Adrenal gland (tissue), 12 donors: ENCODE results near the gene ERICH2. TPM values are rescaled to one million over a fixed set of nuclear protein-coding genes. Genes with fewer than 3 reads are reported as not detected.
"Not testable (repeated sequence)": the region's sequence is repeated elsewhere in the genome, so short reads cannot be mapped to it uniquely, and the experiment has no call there.

Experiments used
- DNase-seq, 7 donors: peaks; one replicate each; pipeline ENCODE4 v3.0.0-alpha.2; 2019 to 2020
- H3K27ac ChIP-seq, 5 donors: fragments of 200-600 bp; sonication (generic) in 4 of 5; 1 replicate in 3 of 5; 2 replicates in 2 of 5; pipeline versions ENCODE4 v1.5.1 to v1.8.0; 2016 to 2020; ENCODE audit warnings: mild to moderate bottlenecking in 1 of 5
- H3K27me3 ChIP-seq: fragments of 200-600 bp; 2 replicates; pipeline ENCODE4 v1.8.0; 2021
- H3K36me3 ChIP-seq, 2 donors: fragments of 200-600 bp; replicated peaks in 1 of 2; 1 replicate in 1 of 2; 2 replicates in 1 of 2; pipeline versions ENCODE4 v1.5.1 to v1.8.0; 2018 to 2022
- H3K4me1 ChIP-seq, 2 donors: fragments of 200-600 bp; replicated peaks in 1 of 2; 1 replicate in 1 of 2; 2 replicates in 1 of 2; pipeline versions ENCODE4 v1.5.1 to v1.8.0; 2018 to 2021
- H3K4me3 ChIP-seq, 4 donors: fragments of 200-600 bp; sonication (generic) in 3 of 4; one replicate each; pipeline ENCODE4 v1.5.1; 2016 to 2018
- H3K9me3 ChIP-seq, 3 donors: fragments of 200-600 bp; sonication (generic) in 1 of 3; replicated peaks in 1 of 3; 1 replicate in 2 of 3; 2 replicates in 1 of 3; pipeline versions ENCODE4 v1.5.1 to v1.8.0; 2016 to 2021
- POLR2A ChIP-seq, 2 donors: fragments of 450-650 bp; IDR thresholded peaks; one replicate each; pipeline ENCODE4 v1.6.1; 2017; ENCODE audit warnings: antibody characterized with exemption in 2 of 2, mild to moderate bottlenecking in 2 of 2, moderate library complexity in 1 of 2
- WGBS, 4 donors: extraction: QIAGEN DNeasy Blood & Tissue Kit in 2 of 4; methylation state at CpG; one replicate each; pipeline versions ENCODE4 v1.1.5 to v1.1.7; 2013 to 2017; 5-methylcytosine and 5-hydroxymethylcytosine counted together
- intact Hi-C, 2 donors: fragments of 100-400 bp; cut with DNase I; formaldehyde crosslinking; loops; one replicate each; pipeline versions ENCODE4 v1.14.1 to v1.15.0; 2022 to 2023
- polyA plus RNA-seq, 3 donors: library from polyadenylated mRNA; stranded (reverse); fragments of 200-250 nt in 2 of 3; fragments of 350-450 nt in 1 of 3; fragmentation: Illumina TruSeq in 1 of 3; extraction: RNeasy Lipid Tissue Mini Kit (QIAGEN cat#74804) in 1 of 3; gene quantifications; one replicate each; pipeline ENCODE4 v1.2.3, GENCODE V29; 2013 to 2014
- total RNA-seq, 9 donors: library from RNA; depleted of rRNA in 4 of 9; stranded (reverse); fragments of >200 nt in 4 of 9; fragments of 120-200 nt in 1 of 9; fragmentation: NEBNext Ultra II Directional in 1 of 9; extraction: Animal tissue kit (Norgen Biotek cat#: 25700) in 1 of 9; gene quantifications; one replicate each; pipeline versions ENCODE4 v1.1.0 to v1.2.4, GENCODE V29; 2013 to 2023
- TF ChIP-seq, protein P1 (sequence below), 6 experiments: fragments of 450-650 bp in 4 of 6; fragments of 200-600 bp in 2 of 6; sonication (generic) in 1 of 6; IDR thresholded peaks; 1 replicate in 5 of 6; 2 replicates in 1 of 6; pipeline versions ENCODE4 v1.5.1 to v1.8.0; 2016 to 2021; ENCODE audit warnings: antibody characterized with exemption in 6 of 6, mild to moderate bottlenecking in 2 of 6, moderate library complexity in 1 of 6
- donor health status: healthy with polysubstance abuse.
- donor health status: Bipolar disorder and iron deficiency.
- donor health status: DM: yes; HTN: yes; CAD: no.
- donor health status: DM: no; HTN: no; CAD: no.
- donor health status: DM: no; HTN: no; CAD: no.
- donor health status: DM: yes; HTN: yes; CAD: no.

Gene ERICH2
- total and polyA plus RNA-seq, 12 donors = 0.39 to 1.7 (median 0.97) TPM; not detected in 6

- H3K4me3 ChIP-seq = no peak overlapping the region
- H3K27me3 ChIP-seq = no peaks in the 10 kb centered on the region
- DNase-seq = no peak
- no peaks in the 10 kb centered on the region for H3K9me3 ChIP-seq
- intact Hi-C loops = no loop called here
- 54 to 64% (median 59%) methylated on average over 4 of the region's 4 CpGs for whole genome bisulfite sequencing, 4 donors
- H3K27ac ChIP-seq = no peak overlapping the region
- H3K4me1 ChIP-seq = no peaks in the 10 kb centered on the region
- no peak for TF ChIP-seq POLR2A (IDR thresholded peaks at IDR 0.05)
- TF ChIP-seq, protein P1, sequence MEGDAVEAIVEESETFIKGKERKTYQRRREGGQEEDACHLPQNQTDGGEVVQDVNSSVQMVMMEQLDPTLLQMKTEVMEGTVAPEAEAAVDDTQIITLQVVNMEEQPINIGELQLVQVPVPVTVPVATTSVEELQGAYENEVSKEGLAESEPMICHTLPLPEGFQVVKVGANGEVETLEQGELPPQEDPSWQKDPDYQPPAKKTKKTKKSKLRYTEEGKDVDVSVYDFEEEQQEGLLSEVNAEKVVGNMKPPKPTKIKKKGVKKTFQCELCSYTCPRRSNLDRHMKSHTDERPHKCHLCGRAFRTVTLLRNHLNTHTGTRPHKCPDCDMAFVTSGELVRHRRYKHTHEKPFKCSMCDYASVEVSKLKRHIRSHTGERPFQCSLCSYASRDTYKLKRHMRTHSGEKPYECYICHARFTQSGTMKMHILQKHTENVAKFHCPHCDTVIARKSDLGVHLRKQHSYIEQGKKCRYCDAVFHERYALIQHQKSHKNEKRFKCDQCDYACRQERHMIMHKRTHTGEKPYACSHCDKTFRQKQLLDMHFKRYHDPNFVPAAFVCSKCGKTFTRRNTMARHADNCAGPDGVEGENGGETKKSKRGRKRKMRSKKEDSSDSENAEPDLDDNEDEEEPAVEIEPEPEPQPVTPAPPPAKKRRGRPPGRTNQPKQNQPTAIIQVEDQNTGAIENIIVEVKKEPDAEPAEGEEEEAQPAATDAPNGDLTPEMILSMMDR (IDR thresholded peaks at IDR 0.05) = no peak
- no peaks in the 10 kb centered on the region for H3K36me3 ChIP-seq
Measured at GRCh38 chr2:170747921-170748320, 22.3 kb upstream of the ERICH2 start.

DNA sequence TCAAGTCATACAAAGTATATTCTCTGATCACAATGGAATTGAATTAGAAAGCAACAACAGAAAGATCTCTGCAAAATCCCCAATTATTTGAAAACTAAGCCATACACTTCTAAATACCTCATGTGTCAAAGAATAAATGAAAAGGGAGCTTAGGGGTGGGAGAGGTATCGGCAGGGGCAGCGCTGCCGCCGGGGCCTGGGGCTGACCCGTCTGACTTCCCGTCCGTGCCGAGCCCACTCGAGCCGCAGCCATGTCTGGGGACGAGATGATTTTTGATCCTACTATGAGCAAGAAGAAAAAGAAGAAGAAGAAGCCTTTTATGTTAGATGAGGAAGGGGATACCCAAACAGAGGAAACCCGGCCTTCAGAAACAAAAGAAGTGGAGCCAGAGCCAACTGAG is 18.6 kb upstream of the ERICH2 start:
- H3K36me3 ChIP-seq, DNase-seq, H3K4me1 ChIP-seq, H3K9me3 ChIP-seq, H3K27ac ChIP-seq, intact Hi-C loops, H3K27me3 ChIP-seq, H3K4me3 ChIP-seq: not testable (repeated sequence)
- WGBS, 4 donors = 90 to 94% (median 92%) methylated on average over 12 of the region's 12 CpGs

GRCh38 chr2:170761572-170761971 is 8.6 kb upstream of the ERICH2 start:
- H3K4me1 ChIP-seq = no peaks in the 10 kb centered on the region
- no peaks in the 10 kb centered on the region for H3K36me3 ChIP-seq
- H3K4me3 ChIP-seq = no peak overlapping the region
- DNase-seq = no peak
- TF ChIP-seq POLR2A (IDR thresholded peaks at IDR 0.05) = no peak
- TF ChIP-seq, protein P1 (IDR thresholded peaks at IDR 0.05) = no peak
- H3K9me3 ChIP-seq = no peaks in the 10 kb centered on the region
- no peak overlapping the region for H3K27ac ChIP-seq
- intact Hi-C loops = no loop called here
- no peaks in the 10 kb centered on the region for H3K27me3 ChIP-seq

- TF ChIP-seq, protein P1 (IDR thresholded peaks at IDR 0.05) = no peak
- no peak for TF ChIP-seq POLR2A (IDR thresholded peaks at IDR 0.05)
- intact Hi-C loops = no loop called here
- Histone ChIP-seq H3K4me1 (no peaks in the 10 kb centered on the region), H3K9me3 (no peaks in the 10 kb centered on the region), H3K4me3 (no peak overlapping the region), H3K27me3 (no peaks in the 10 kb centered on the region), H3K36me3 (no peaks in the 10 kb centered on the region), H3K27ac (no peak overlapping the region)
- DNase-seq = no peak
- 76 to 86% (median 76%) methylated on average over 7 of the region's 7 CpGs for WGBS, 4 donors
Measured at GRCh38 chr2:170762760-170763159, 7.4 kb upstream of the ERICH2 start.

- Histone ChIP-seq H3K27ac (no peak overlapping the region), H3K36me3 (no peaks in the 10 kb centered on the region), H3K9me3 (no peaks in the 10 kb centered on the region), H3K4me1 (no peaks in the 10 kb centered on the region), H3K4me3 (no peak overlapping the region), H3K27me3 (no peaks in the 10 kb centered on the region)
- intact Hi-C loops = no loop called here
- 84 to 93% (median 91%) methylated on average over 4 of the region's 4 CpGs for WGBS, 4 donors
- no peak for TF ChIP-seq POLR2A (IDR thresholded peaks at IDR 0.05)
- TF ChIP-seq, protein P1 (IDR thresholded peaks at IDR 0.05) = no peak
- no peak for DNase-seq
Measured at GRCh38 chr2:170763232-170763631, 6.9 kb upstream of the ERICH2 start.
